Measurements from ENCODE around the gene FXYD2. TPM values are rescaled to one million over a fixed set of nuclear protein-coding genes. Genes with fewer than 3 reads are reported as not detected.

Gene FXYD2
- total and polyA plus RNA-seq, 2 of the 8 experiments (the other 6 are each of a cell fraction or from before 2014, with no cell fraction given), result 0.89 to 1.1 TPM

- TF ChIP-seq BACH1 (IDR thresholded peaks at IDR 0.05; ENCODE audit: low read length) (no peak), SRF (IDR thresholded peaks at IDR 0.05; ENCODE audit: low read depth, low read length) (no peak)
- TF ChIP-seq, protein P1, sequence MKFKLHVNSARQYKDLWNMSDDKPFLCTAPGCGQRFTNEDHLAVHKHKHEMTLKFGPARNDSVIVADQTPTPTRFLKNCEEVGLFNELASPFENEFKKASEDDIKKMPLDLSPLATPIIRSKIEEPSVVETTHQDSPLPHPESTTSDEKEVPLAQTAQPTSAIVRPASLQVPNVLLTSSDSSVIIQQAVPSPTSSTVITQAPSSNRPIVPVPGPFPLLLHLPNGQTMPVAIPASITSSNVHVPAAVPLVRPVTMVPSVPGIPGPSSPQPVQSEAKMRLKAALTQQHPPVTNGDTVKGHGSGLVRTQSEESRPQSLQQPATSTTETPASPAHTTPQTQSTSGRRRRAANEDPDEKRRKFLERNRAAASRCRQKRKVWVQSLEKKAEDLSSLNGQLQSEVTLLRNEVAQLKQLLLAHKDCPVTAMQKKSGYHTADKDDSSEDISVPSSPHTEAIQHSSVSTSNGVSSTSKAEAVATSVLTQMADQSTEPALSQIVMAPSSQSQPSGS (IDR thresholded peaks at IDR 0.05; ENCODE audit: low read length), result no peak
Measured at GRCh38 chr11:117837070-117837776, 12.7 kb upstream of the FXYD2 start (continued).
